ENCODE measurements around the gene CDK10. TPM values are rescaled to one million over a fixed set of nuclear protein-coding genes. Genes with fewer than 3 reads are reported as not detected.

CDK10 gene
- total RNA-seq, 4 donors from 2014 or later = 42.8 to 118 (median 55.0) TPM

DNA sequence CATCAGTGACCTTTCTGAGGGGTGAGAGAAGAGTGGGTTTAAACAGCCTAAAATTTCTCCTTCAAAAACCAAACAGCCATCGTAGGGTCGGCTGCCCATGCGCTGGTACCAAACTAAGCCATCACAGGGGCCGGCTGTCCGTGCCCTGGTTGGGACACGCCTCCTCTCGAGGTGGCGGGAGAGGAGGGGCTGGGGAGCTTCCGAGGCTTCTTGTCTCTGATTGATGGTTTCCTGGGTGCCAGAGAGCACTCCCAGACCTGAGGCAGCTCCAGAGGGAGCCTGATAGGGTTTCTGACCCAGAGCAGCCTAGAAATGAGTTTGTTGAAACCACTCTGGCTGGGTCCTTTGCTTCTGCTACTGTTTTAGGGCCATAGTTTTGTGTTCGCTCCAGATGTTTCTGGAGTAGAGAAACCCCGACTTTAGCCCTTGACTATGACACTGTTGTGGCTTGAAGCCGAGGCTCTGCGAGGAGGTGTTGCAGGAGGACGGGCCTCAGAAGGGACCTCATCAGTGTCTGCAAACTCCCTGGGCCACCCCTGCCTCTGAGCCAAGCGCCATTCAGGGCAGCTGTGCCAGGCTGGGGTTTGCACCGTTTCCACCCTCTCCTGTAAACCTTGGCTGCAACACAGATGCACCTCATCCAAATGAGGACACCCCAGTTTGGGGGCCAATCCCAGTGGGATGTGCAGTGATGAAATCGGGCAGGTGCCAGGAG is 41.1 kb downstream of the CDK10 start:
- Histone ChIP-seq H3K27me3 (no peaks in the 10 kb centered on the region), H3K4me3 (no peak overlapping the region), H3K27ac (no peak overlapping the region), H3K4me1 (peaks cover 20% of the 10 kb centered on the region), H3K36me3 (peaks cover 78% of the 10 kb centered on the region), H3K9me3 (no peaks in the 10 kb centered on the region)
- WGBS = 80% methylated on average over 14 of the region's 17 CpGs
- TF ChIP-seq CTCF (IDR thresholded peaks at IDR 0.05) (no peak), EP300 (IDR thresholded peaks at IDR 0.05) (no peak), POLR2A (IDR thresholded peaks at IDR 0.05) (no peak), POLR2AphosphoS5 (IDR thresholded peaks at IDR 0.05) (no peak)
- DNase-seq (ENCODE audit: low spot score in 2 of 2) = no peak

- H3K36me3 ChIP-seq = peaks cover 86% of the 10 kb centered on the region
- H3K4me3 ChIP-seq = no peak overlapping the region
- DNase-seq (ENCODE audit: low spot score in 2 of 2) = no peak
- no peak overlapping the region for H3K27ac ChIP-seq
- no peak for TF ChIP-seq POLR2A (IDR thresholded peaks at IDR 0.05)
- TF ChIP-seq CTCF (IDR thresholded peaks at IDR 0.05) = no peak
- 78% methylated on average over 9 of the region's 18 CpGs for WGBS
- H3K27me3 ChIP-seq = no peaks in the 10 kb centered on the region
- H3K4me1 ChIP-seq = peaks cover 3% of the 10 kb centered on the region
- no peaks in the 10 kb centered on the region for H3K9me3 ChIP-seq
Measured at GRCh38 chr16:89729293-89729692, 42.8 kb downstream of the CDK10 start.

DNA sequence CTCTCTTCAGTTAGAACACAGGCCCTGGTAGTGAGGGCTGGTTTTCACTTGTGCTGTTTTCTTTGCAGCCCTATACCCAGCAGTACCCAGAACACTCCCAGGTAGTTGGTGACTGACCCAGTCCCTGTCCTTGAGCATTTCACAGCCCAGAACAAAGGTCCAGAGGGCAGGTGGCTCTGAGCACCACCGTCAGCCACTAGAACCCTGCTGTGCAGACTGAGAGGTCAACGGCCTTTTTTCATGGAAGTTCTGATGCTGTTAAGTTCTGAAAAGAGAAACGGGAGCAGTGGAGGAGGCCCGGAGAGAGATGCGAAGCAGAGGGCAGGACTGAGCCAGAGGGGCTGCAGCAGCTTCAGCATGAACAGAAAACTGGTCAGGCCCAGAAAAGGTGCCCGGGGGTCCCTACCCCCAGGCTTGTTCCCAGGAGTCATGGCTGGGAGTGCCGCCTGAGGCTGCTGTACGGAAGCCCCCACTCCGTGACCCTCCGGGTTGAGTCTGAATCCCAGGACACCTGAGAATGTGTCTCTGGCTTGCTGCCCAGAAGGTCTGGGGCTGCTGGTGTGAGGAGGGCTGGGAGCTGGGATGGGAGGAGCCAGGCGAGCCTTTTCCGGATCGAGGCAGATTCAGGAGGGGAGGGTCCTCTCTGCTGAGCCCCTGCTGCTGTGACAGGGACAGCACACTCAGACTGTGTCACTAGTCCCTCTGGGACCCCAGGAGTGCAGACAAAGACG is 43.5 kb downstream of the CDK10 start:
- peaks cover 89% of the 10 kb centered on the region for H3K36me3 ChIP-seq
- no peak for DNase-seq (ENCODE audit: low spot score in 2 of 2)
- 85% methylated on average over 13 of the region's 14 CpGs for WGBS
- H3K4me1 ChIP-seq = no peaks in the 10 kb centered on the region
- no peaks in the 10 kb centered on the region for H3K27me3 ChIP-seq
- TF ChIP-seq EP300 (IDR thresholded peaks at IDR 0.05) (no peak), CTCF (IDR thresholded peaks at IDR 0.05) (no peak), POLR2A (IDR thresholded peaks at IDR 0.05) (no peak), POLR2AphosphoS5 (IDR thresholded peaks at IDR 0.05) (no peak)
- H3K9me3 ChIP-seq = no peaks in the 10 kb centered on the region
- H3K4me3 ChIP-seq = no peak overlapping the region
- no peak overlapping the region for H3K27ac ChIP-seq

DNA sequence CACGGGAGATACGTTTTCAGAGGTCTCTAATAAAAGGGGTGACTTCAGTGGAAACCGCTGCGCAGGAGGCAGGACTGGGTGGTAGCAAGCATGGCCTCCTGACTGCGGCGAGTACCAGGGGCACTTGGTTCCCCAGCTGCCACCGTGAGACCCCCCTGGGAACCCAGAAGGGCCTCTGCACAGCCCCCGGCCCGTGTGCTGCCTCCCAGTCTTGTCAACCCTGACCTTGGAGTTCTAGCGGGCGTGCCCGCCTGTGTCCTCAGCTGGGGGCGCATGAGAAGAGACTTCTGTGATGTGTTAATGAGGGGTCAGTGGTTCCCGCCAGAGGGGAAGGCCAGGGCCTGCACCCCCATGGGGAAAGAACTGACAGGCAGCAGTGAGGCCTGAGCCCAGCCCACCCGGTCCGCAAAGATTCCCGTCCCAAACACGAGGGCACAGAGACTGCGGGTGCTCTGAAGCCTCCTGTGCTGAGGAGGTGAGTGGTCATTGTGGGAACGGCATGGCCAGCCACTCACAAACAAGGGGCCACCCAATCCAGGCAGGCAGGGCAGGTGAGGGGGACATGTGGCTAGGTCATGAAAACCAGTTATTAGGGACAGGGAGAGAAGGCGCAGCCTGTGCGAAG is 44.2 kb downstream of the CDK10 start:
- no peak overlapping the region for H3K4me3 ChIP-seq
- 82% methylated on average over 20 of the region's 22 CpGs for WGBS
- no peak for TF ChIP-seq POLR2AphosphoS5 (IDR thresholded peaks at IDR 0.05)
- TF ChIP-seq EP300 (IDR thresholded peaks at IDR 0.05) = no peak
- no peaks in the 10 kb centered on the region for H3K9me3 ChIP-seq
- no peak for DNase-seq (ENCODE audit: low spot score in 2 of 2)
- H3K4me1 ChIP-seq = no peaks in the 10 kb centered on the region
- peaks cover 90% of the 10 kb centered on the region for H3K36me3 ChIP-seq
- no peak overlapping the region for H3K27ac ChIP-seq
- no peaks in the 10 kb centered on the region for H3K27me3 ChIP-seq

DNA sequence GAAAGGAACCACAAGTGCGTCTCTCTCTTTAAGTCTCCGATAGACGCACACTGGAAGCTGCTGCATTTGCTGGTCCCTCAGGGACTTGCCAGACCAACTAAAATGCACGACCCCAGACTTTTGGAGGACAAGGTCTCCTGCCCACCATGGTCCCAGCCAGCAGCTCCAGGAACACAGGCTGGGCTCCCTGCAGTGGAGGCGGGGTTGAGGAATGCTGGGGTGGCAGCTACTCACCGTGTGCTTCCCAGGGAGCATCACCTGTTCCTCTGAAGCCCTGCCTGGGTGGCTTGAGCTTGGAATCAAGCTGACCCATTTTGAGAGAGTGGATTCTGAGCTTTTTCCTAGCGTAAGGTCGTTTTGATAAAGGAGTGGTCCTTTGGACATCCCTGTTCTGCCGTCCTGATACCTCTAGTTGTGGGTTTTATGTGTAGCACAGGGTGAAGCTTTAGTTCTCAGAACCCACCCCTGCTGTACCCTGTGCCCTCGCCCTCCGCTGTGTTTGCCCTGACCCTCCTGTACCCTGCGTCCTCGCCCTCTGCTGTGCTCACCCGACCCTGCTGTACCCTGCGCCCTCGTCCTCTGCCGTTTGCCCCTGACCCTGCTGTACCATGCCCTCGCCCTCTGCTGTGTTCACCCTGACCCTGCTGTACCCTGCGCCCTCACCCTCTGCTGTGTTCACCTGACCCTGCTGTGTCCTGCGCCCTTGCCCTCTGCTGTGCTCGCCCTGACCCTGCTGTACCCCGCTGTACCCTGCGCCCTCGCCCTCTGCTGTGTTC is 45.8 kb downstream of the CDK10 start:
- no peak overlapping the region for H3K27ac ChIP-seq
- no peaks in the 10 kb centered on the region for H3K9me3 ChIP-seq
- H3K27me3 ChIP-seq = no peaks in the 10 kb centered on the region
- TF ChIP-seq POLR2A (IDR thresholded peaks at IDR 0.05) (no peak), POLR2AphosphoS5 (IDR thresholded peaks at IDR 0.05) (no peak), EP300 (IDR thresholded peaks at IDR 0.05) (no peak), CTCF (IDR thresholded peaks at IDR 0.05) (no peak)
- no peaks in the 10 kb centered on the region for H3K4me1 ChIP-seq
- peaks cover 96% of the 10 kb centered on the region for H3K36me3 ChIP-seq
- H3K4me3 ChIP-seq = no peak overlapping the region
- 91% methylated on average over 22 of the region's 24 CpGs for WGBS
- no peak for DNase-seq (ENCODE audit: low spot score in 2 of 2)

Measured in suprapubic skin (tissue), 4 donors.